Measurements from ENCODE around the gene P2RX5.

The P2RX5 gene

GRCh38 chr17:3626831-3627768 is 68.9 kb downstream of the P2RX5 start:
- Histone ChIP-seq H3K36me3 (ENCODE audit: control insufficient read depth, insufficient read depth, low read length) (peaks cover 28% of the 10 kb centered on the region), H3K9me3 (ENCODE audit: control insufficient read depth, insufficient read depth, low read length) (no peaks in the 10 kb centered on the region), H3K4me3 (ENCODE audit: low read length) (no peak overlapping the region)

More at GRCh38 chr17:3626831-3627768, 68.9 kb downstream of the P2RX5 start:
- H3K4me1 ChIP-seq (ENCODE audit: control insufficient read depth, insufficient read depth, low read length): no peaks in the 10 kb centered on the region
- no peak overlapping the region for H3K27ac ChIP-seq (ENCODE audit: low read length)
- WGBS (ENCODE audit: insufficient coverage, insufficient read length): no CpG with 5 or more reads among the region's 16 CpGs
- H3K27me3 ChIP-seq (ENCODE audit: control insufficient read depth, insufficient read depth, low read length): no peaks in the 10 kb centered on the region
- DNase-seq (ENCODE audit: low read depth, low spot score): no peak
